ENCODE measurements around the gene ABCA7. TPM values are rescaled to one million over a fixed set of nuclear protein-coding genes. Genes with fewer than 3 reads are reported as not detected.

Gene ABCA7
- total and polyA plus RNA-seq, 2 of the 13 experiments (the other 11 are each of a cell fraction or from before 2014, with no cell fraction given): 4.4 to 32.4 TPM

- TF ChIP-seq HOXA3 (CRISPR knock-in tag; IDR thresholded peaks at IDR 0.05) (peak; percentile 42; the same call in 1 of the 2 replicates), TEAD3 (CRISPR knock-in tag; optimal IDR thresholded peaks at IDR 0.05; ENCODE audit: borderline replicate concordance) (peak; percentile 11), ZNF205 (CRISPR knock-in tag; IDR thresholded peaks at IDR 0.05) (peak; percentile 20; the same call in 1 of the 2 replicates), ZNF589 (CRISPR knock-in tag; conservative IDR thresholded peaks at IDR 0.05) (no peak), ZNF710 (CRISPR knock-in tag; IDR thresholded peaks at IDR 0.05; ENCODE audit: borderline replicate concordance) (no peak), SKI (IDR thresholded peaks at IDR 0.05; ENCODE audit: partially characterized antibody) (no peak), PLRG1 (conservative IDR thresholded peaks at IDR 0.05) (no peak), SP1 (IDR thresholded peaks at IDR 0.05) (no peak), SP1 (CRISPR knock-in tag; IDR thresholded peaks at IDR 0.05) (no peak), ZNF772 (CRISPR knock-in tag; IDR thresholded peaks at IDR 0.05) (no peak), SAP130 (CRISPR knock-in tag; IDR thresholded peaks at IDR 0.05; ENCODE audit: low read depth) (no peak; the same call in 1 of the 2 replicates), MAX (IDR thresholded peaks at IDR 0.05) (peak; percentile 34; the same call in 1 of the 2 replicates), SAFB2 (CRISPR knock-in tag; IDR thresholded peaks at IDR 0.05; ENCODE audit: borderline replicate concordance, low read depth) (no peak), NCOA5 (CRISPR knock-in tag; IDR thresholded peaks at IDR 0.05) (no peak), THAP7 (CRISPR knock-in tag; IDR thresholded peaks at IDR 0.05) (no peak), TOE1 (CRISPR knock-in tag; IDR thresholded peaks at IDR 0.05) (no peak), RBFOX2 (IDR thresholded peaks at IDR 0.05; ENCODE audit: low read depth, low read length) (peak; percentile 67), MAFK (conservative IDR thresholded peaks at IDR 0.05 in 1 of 2, IDR thresholded peaks at IDR 0.05 in 1 of 2; ENCODE audit: low read length in 2 of 2) (no peak), HMGXB3 (CRISPR knock-in tag; IDR thresholded peaks at IDR 0.05; ENCODE audit: borderline replicate concordance) (no peak), ARID2 (CRISPR knock-in tag; IDR thresholded peaks at IDR 0.05; ENCODE audit: borderline replicate concordance) (no peak)
Observed at GRCh38 chr19:1105008-1105872, 65.3 kb downstream of the ABCA7 start (continued).

Data from HepG2 (cell line).